PC-3 (cell line): ENCODE data around the gene SLC22A17. TPM values are rescaled to one million over a fixed set of nuclear protein-coding genes. Genes with fewer than 3 reads are reported as not detected.

ENCODE experiments used
- ATAC-seq: fragments of 200-7000 bp; cut with Tn5 transposase; 2 replicates; pipeline ENCODE4 v1.9.1; 2020; ENCODE audit warnings: mild to moderate bottlenecking, moderate library complexity
- BruUV-seq: library from RNA; stranded (reverse); fragments of 400-500 nt; replicated peaks from 2 replicates; lab custom pipeline; 2021; lab: Mats Ljungman, UMichigan
- CTCF ChIA-PET: fragments of 300-600 bp; sonication (Branson Sonifier 250); formaldehyde crosslinking; loops from one replicate; lab custom pipeline; 2022; ENCODE audit warnings: antibody characterized with exemption; lab: Charles Lee
- POLR2A ChIA-PET: fragments of 300-600 bp; sonication (Branson Sonifier 250); formaldehyde crosslinking; loops from one replicate; lab custom pipeline; 2022; ENCODE audit warnings: antibody characterized with exemption; ENCODE audit not compliant: unreplicated experiment; lab: Charles Lee
- DNase-seq: peaks from one replicate; pipeline ENCODE4 v3.0.0-alpha.2; 2015
- H2AFZ ChIP-seq: fragments of 300-600 bp; sonication (generic); 2 replicates; pipeline ENCODE4 v1.6.0; 2016; ENCODE audit warnings: antibody characterized with exemption, low read length
- H3F3A ChIP-seq: fragments of 300-600 bp; sonication (generic); one replicate; pipeline ENCODE4 v1.6.0; 2017; ENCODE audit warnings: antibody characterized with exemption, low read length, control low read depth, mild to moderate bottlenecking; ENCODE audit not compliant: unreplicated experiment
- H3K27ac ChIP-seq: fragments of 300-600 bp; sonication (generic); 2 replicates; pipeline ENCODE4 v1.5.1; 2016; ENCODE audit warnings: mild to moderate bottlenecking, low read length
- H3K27me3 ChIP-seq: fragments of 300-600 bp; sonication (generic); 2 replicates; pipeline ENCODE4 v1.6.1; 2016; ENCODE audit warnings: low read length, mixed read lengths
- H3K36me3 ChIP-seq: fragments of 300-600 bp; sonication (generic); 2 replicates; pipeline ENCODE4 v1.6.1; 2016; ENCODE audit warnings: low read depth, mixed run types, low read length, mixed read lengths
- H3K4me1 ChIP-seq: fragments of 300-600 bp; sonication (generic); 2 replicates; pipeline ENCODE4 v1.5.1; 2016; ENCODE audit warnings: low read length; ENCODE audit not compliant: insufficient read depth
- H3K4me2 ChIP-seq: fragments of 300-600 bp; sonication (generic); 2 replicates; pipeline ENCODE4 v1.6.0; 2016; ENCODE audit warnings: low read length
- H3K4me3 ChIP-seq: fragments of 300-600 bp; sonication (generic); 2 replicates; pipeline ENCODE4 v1.5.1; 2016; ENCODE audit warnings: mild to moderate bottlenecking, low read length, mixed read lengths
- H3K79me2 ChIP-seq: fragments of 300-600 bp; sonication (generic); 2 replicates; pipeline ENCODE4 v1.6.1; 2017; ENCODE audit warnings: low read length, mixed read lengths
- H3K9ac ChIP-seq: fragments of 300-600 bp; sonication (generic); 2 replicates; pipeline ENCODE4 v1.6.0; 2016; ENCODE audit warnings: mild to moderate bottlenecking, low read length
- H3K9me2 ChIP-seq: fragments of 300-600 bp; sonication (generic); replicated peaks from 2 replicates; pipeline ENCODE4 v1.6.1; 2016; ENCODE audit warnings: mixed run types, low read length, mixed read lengths
- H3K9me3 ChIP-seq: fragments of 300-600 bp; sonication (generic); 2 replicates; pipeline ENCODE4 v1.6.1; 2016; ENCODE audit warnings: low read length, mixed read lengths
- H4K20me1 ChIP-seq: fragments of 300-600 bp; sonication (generic); 2 replicates; pipeline ENCODE4 v1.6.1; 2016; ENCODE audit warnings: low read length, mixed read lengths
- CTCF ChIP-seq: fragments of 300-600 bp; sonication (generic); conservative IDR thresholded peaks from 2 replicates; pipeline ENCODE4 v1.5.1; 2017; ENCODE audit warnings: antibody characterized with exemption, low read depth, mild to moderate bottlenecking, low read length
- EZH2 ChIP-seq: fragments of 300-600 bp; sonication (generic); IDR thresholded peaks from one replicate; pipeline ENCODE4 v1.6.1; 2017; ENCODE audit warnings: antibody characterized with exemption, mild to moderate bottlenecking, low read length; ENCODE audit not compliant: unreplicated experiment
- EZH2phosphoT487 ChIP-seq: fragments of 300-600 bp; sonication (generic); IDR thresholded peaks from 2 replicates; pipeline ENCODE4 v1.6.1; 2018; ENCODE audit warnings: mild to moderate bottlenecking, antibody characterized with exemption, low read length, borderline replicate concordance
- intact Hi-C: fragments of 100-400 bp; cut with micrococcal nuclease; formaldehyde crosslinking; loops from 2 replicates; pipeline ENCODE4 v1.9.0; 2023
- total RNA-seq: library from RNA; depleted of rRNA; stranded (reverse); fragments of >200 nt; gene quantifications from 2 replicates; pipeline ENCODE4 v1.2.3, GENCODE V29; 2014

Gene SLC22A17
- total RNA-seq, 1 experiment from 2014 or later = 12.0 TPM

- Histone ChIP-seq H3K4me2 (no peak overlapping the region), H2AFZ (no peak overlapping the region), H3K9me2 (no peaks in the 10 kb centered on the region), H3K27me3 (no peaks in the 10 kb centered on the region), H3K27ac (no peak overlapping the region), H4K20me1 (no peaks in the 10 kb centered on the region), H3K9ac (no peak overlapping the region), H3K79me2 (no peaks in the 10 kb centered on the region), H3K9me3 (peaks cover 22% of the 10 kb centered on the region; the same call in 1 of the 2 replicates), H3K4me3 (no peak overlapping the region), H3K36me3 (no peaks in the 10 kb centered on the region), H3F3A (no peaks in the 10 kb centered on the region), H3K4me1 (no peaks in the 10 kb centered on the region)
- ChIA-PET POLR2A (no interaction called here), CTCF (interaction anchor here (0.7 kb wide), 1 partner anchor 34 kb away, joined by 3 read pairs; no protein-coding TSS in a partner anchor)
- no peak for DNase-seq
- intact Hi-C loops = no loop called here
- no peak for ATAC-seq
- TF ChIP-seq EZH2 (no peak), EZH2phosphoT487 (no peak), CTCF (no peak)
- BruUV-seq = no TSS peak
Measured at GRCh38 chr14:23339506-23340268, 13.0 kb downstream of the SLC22A17 start.

DNA sequence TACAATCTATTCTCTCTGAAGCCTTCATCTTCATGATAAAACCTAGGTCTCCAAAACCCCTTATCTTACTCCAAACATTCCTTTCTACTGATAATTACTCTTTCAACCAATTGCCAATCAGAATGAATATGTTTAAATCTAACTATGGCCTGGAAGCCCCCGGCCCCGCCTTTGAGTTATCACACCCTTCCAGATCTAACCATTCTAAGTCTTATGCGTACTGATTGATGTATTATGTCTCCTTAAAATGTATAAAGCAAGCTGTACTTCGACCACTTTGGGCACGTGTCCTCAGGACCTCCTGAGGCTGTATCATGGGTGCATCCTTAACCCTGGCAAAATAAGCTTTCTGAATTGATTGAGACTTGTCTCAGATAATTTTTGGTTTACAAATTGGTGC, 17.1 kb downstream of the SLC22A17 start:
- POLR2A ChIA-PET = interaction anchor here (0.5 kb wide), 1 partner anchor 32 kb away, joined by 3 read pairs; no protein-coding TSS in a partner anchor
- no peak for ATAC-seq

More for the DNA sequence above, 17.1 kb downstream of the SLC22A17 start:
- no TSS peak for BruUV-seq
- no peak for DNase-seq
- Histone ChIP-seq H3K4me2 (no peak overlapping the region), H3K36me3 (no peaks in the 10 kb centered on the region), H3K9me2 (no peaks in the 10 kb centered on the region), H3K79me2 (no peaks in the 10 kb centered on the region), H3K9ac (no peak overlapping the region), H3K4me3 (no peak overlapping the region), H3F3A (no peaks in the 10 kb centered on the region), H2AFZ (no peak overlapping the region), H3K9me3 (peaks cover 19% of the 10 kb centered on the region; the same call in 1 of the 2 replicates), H3K4me1 (no peaks in the 10 kb centered on the region), H4K20me1 (no peaks in the 10 kb centered on the region), H3K27me3 (no peaks in the 10 kb centered on the region; the same call in 1 of the 2 replicates), H3K27ac (no peak overlapping the region)
- TF ChIP-seq EZH2phosphoT487 (no peak), EZH2 (no peak), CTCF (no peak)
- intact Hi-C loops = no loop called here
- CTCF ChIA-PET = no interaction called here
